GM21447 (cell line): Measurements from ENCODE around the gene TANGO6.

Experiments
- ATAC-seq: cut with Tn5 transposase; IDR thresholded peaks from one replicate; pipeline ENCODE4 v1.9.1; 2021; ENCODE audit not compliant: unreplicated experiment

Gene TANGO6

DNA sequence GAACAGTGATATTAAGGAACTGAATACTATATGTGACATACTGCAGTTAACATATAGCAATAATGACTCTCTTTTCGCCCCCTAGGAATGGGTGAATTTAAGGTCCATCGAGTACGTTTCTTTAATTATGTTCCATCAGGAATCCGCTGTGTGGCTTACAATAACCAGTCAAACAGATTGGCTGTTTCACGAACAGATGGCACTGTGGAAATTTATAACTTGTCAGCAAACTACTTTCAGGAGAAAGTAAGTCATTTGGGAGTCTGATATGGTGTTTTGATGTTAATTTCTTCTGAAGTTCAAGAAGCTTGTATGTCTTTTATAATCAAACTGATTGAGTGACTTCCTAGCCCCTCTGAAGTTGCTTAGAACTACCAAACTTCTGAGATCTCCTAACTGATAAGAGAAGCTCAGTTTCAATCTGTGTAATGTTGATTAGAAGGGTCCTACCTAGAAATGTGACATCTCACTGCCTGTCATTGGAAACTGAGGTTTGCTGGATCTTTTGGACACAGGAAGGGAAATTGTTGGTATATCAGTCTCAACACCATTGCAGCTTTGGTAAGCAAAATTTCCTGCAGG lies 290.1 kb downstream of the TANGO6 start:
- no peak for ATAC-seq
